Panc1 (cell line): ENCODE data around the gene PTDSS2. TPM values are rescaled to one million over a fixed set of nuclear protein-coding genes. Genes with fewer than 3 reads are reported as not detected.
A peak's percentile ranks its signal among the peaks of the same experiment; 100 is the strongest.

Experiments used
- ATAC-seq: fragments of 200-7000 bp; cut with Tn5 transposase; 2 replicates; pipeline ENCODE4 v1.9.1; 2020; ENCODE audit warnings: mild to moderate bottlenecking, moderate library complexity
- BruUV-seq: library from RNA; stranded (reverse); fragments of 400-500 nt; replicated peaks from 2 replicates; lab custom pipeline; 2021; lab: Mats Ljungman, UMichigan
- CTCF ChIA-PET: fragments of 300-600 bp; sonication (Branson Sonifier 250); formaldehyde crosslinking; loops from one replicate; lab custom pipeline; 2022; ENCODE audit warnings: antibody characterized with exemption; lab: Charles Lee
- POLR2A ChIA-PET: fragments of 300-600 bp; sonication (Branson Sonifier 250); formaldehyde crosslinking; loops from one replicate; lab custom pipeline; 2022; ENCODE audit warnings: antibody characterized with exemption; lab: Charles Lee
- DNase-seq: peaks from one replicate; pipeline ENCODE4 v3.0.0-alpha.2; 2010; ENCODE audit warnings: low read depth, low spot score
- H3K27ac ChIP-seq: 2 replicates; pipeline ENCODE4 v1.5.1; 2011; ENCODE audit warnings: mild to moderate bottlenecking, low read length, inconsistent platforms
- H3K27me3 ChIP-seq: fragments of 200-500 bp; sonication (Bioruptor generic); 2 replicates; pipeline ENCODE4 v1.6.0; 2014; ENCODE audit warnings: low read length, inconsistent platforms; ENCODE audit not compliant: control insufficient read depth, insufficient read depth
- H3K36me3 ChIP-seq: fragments of 200-500 bp; sonication (Bioruptor generic); 2 replicates; pipeline ENCODE4 v1.5.1; 2014; ENCODE audit warnings: inconsistent platforms, mild to moderate bottlenecking, low read length, moderate library complexity; ENCODE audit not compliant: control insufficient read depth, insufficient read depth
- H3K4me1 ChIP-seq: 2 replicates; pipeline ENCODE4 v1.5.1; 2011; ENCODE audit warnings: inconsistent platforms, mild to moderate bottlenecking, low read length, moderate library complexity; ENCODE audit not compliant: control insufficient read depth, insufficient read depth
- H3K4me3 ChIP-seq, 2 experiments: 2 replicates each; pipeline ENCODE4 v1.5.1; 2011 to 2012; ENCODE audit warnings: low read depth in 2 of 2, low read length in 2 of 2, mild to moderate bottlenecking in 2 of 2, inconsistent platforms in 1 of 2, moderate library complexity in 1 of 2
- H3K9me3 ChIP-seq: fragments of 200-500 bp; sonication (Bioruptor generic); 2 replicates; pipeline ENCODE4 v1.5.1; 2014; ENCODE audit warnings: low read depth, mild to moderate bottlenecking, inconsistent platforms, low read length, moderate library complexity; ENCODE audit not compliant: control insufficient read depth, insufficient read depth
- POLR2AphosphoS5 ChIP-seq: IDR thresholded peaks from 2 replicates; pipeline ENCODE4 v1.6.1; 2012; ENCODE audit warnings: mild to moderate bottlenecking, low read depth, low read length, moderate library complexity
- SIN3A ChIP-seq: IDR thresholded peaks from 2 replicates; pipeline ENCODE4 v1.6.1; 2012; ENCODE audit warnings: low read depth, mild to moderate bottlenecking, low read length, moderate library complexity, borderline replicate concordance; ENCODE audit not compliant: insufficient read depth
- TCF7L2 ChIP-seq: IDR thresholded peaks from 2 replicates; pipeline ENCODE4 v1.6.1; 2011; ENCODE audit warnings: mild to moderate bottlenecking, low read depth, low read length, inconsistent platforms
- in situ Hi-C: cut with HindIII; loops from 2 replicates; pipeline ENCODE4 v1.10.0; 2016; ENCODE audit warnings: low sequenced_read_pairs, low pct_unique_long_range_greater_than_20kb
- intact Hi-C: fragments of 100-400 bp; cut with micrococcal nuclease; formaldehyde crosslinking; loops from one replicate; pipeline ENCODE4 v1.10.0; 2022; ENCODE audit not compliant: unreplicated experiment
- total RNA-seq: library from RNA; stranded (reverse); gene quantifications from one replicate; pipeline ENCODE4 v1.2.1, GENCODE V29; 2021; ENCODE audit not compliant: unreplicated experiment
- TF ChIP-seq, protein P1 (sequence below), 2 experiments: IDR thresholded peaks; 2 replicates each; pipeline ENCODE4 v1.6.1; 2011 to 2012; ENCODE audit warnings: low read depth in 2 of 2, control low read depth in 1 of 2, low read length in 1 of 2, mild to moderate bottlenecking in 1 of 2, moderate library complexity in 1 of 2; ENCODE audit not compliant: insufficient read depth in 1 of 2
- TF ChIP-seq, protein P2 (sequence below): fragments of 450-650 bp; IDR thresholded peaks from 2 replicates; pipeline ENCODE4 v1.5.1; 2017; ENCODE audit warnings: mild to moderate bottlenecking

The PTDSS2 gene
- total RNA-seq, 1 experiment from 2014 or later = 103 TPM

- CTCF ChIA-PET = interaction anchor here (0.6 to 0.8 kb wide), 2 partner anchors 8 to 325 kb away, joined by 4 to 14 read pairs; no protein-coding TSS in a partner anchor
Measured at GRCh38 chr11:506238-506994, 56.3 kb downstream of the PTDSS2 start.

DNA sequence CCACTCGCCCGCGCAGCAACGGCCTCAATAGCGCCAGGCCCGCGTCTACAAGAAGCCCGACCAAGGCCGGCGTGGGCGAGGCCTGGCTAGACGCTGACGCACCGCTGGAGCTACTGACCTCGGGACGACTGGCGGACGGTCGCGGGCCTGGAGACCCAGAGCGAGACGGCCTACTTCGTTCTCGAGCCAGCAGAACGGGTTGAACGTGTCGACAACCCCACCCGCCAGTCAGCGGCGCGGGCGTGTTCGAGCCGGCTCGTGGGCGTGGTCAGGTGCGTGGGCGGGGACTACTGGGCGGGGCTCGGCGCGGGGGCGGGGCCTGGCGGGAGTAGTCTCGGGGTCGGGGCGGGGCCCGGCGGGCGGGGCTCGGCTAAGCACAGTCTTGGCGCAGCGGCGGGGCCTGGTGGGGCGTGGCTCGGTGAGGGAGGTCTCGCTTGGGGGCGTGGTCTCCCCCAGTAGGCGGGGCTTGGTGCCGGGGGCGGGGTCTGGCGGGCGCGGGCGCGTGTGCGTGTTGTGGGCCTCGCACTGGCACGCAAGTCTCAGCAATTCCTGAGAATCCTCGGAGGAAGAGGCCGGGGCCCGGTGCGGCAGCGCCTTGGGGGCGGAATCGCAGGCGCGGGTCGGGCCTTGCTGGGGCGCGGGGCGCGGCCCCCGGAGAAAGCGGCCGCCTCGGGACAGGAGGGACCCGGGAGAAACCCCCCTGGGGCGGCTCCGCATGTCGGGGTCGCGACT is 57.1 kb downstream of the PTDSS2 start, which contains the start of gene RNH1:
RNH1 (minus strand) TSS at position 248 of the 732 bp plus-strand sequence. CDS start 5,080 bp downstream, outside the sequence.
- H3K9me3 ChIP-seq = no peaks in the 10 kb centered on the region
- peak within 1 kb of the TSS; percentile 99 for H3K27ac ChIP-seq
- peak within 1 kb of the TSS; percentile 84 to 94 for H3K4me3 ChIP-seq
- TF ChIP-seq, protein P1, sequence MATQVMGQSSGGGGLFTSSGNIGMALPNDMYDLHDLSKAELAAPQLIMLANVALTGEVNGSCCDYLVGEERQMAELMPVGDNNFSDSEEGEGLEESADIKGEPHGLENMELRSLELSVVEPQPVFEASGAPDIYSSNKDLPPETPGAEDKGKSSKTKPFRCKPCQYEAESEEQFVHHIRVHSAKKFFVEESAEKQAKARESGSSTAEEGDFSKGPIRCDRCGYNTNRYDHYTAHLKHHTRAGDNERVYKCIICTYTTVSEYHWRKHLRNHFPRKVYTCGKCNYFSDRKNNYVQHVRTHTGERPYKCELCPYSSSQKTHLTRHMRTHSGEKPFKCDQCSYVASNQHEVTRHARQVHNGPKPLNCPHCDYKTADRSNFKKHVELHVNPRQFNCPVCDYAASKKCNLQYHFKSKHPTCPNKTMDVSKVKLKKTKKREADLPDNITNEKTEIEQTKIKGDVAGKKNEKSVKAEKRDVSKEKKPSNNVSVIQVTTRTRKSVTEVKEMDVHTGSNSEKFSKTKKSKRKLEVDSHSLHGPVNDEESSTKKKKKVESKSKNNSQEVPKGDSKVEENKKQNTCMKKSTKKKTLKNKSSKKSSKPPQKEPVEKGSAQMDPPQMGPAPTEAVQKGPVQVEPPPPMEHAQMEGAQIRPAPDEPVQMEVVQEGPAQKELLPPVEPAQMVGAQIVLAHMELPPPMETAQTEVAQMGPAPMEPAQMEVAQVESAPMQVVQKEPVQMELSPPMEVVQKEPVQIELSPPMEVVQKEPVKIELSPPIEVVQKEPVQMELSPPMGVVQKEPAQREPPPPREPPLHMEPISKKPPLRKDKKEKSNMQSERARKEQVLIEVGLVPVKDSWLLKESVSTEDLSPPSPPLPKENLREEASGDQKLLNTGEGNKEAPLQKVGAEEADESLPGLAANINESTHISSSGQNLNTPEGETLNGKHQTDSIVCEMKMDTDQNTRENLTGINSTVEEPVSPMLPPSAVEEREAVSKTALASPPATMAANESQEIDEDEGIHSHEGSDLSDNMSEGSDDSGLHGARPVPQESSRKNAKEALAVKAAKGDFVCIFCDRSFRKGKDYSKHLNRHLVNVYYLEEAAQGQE (IDR thresholded peaks at IDR 0.05; ENCODE audit: insufficient read depth in 1 of 2, low read depth in 2 of 2, low read length in 1 of 2) = no peak
- TF ChIP-seq TCF7L2 (no peak), POLR2AphosphoS5 (peak; percentile 93), SIN3A (peak; percentile 90; the same call in 1 of the 2 replicates)
- TF ChIP-seq, protein P2, sequence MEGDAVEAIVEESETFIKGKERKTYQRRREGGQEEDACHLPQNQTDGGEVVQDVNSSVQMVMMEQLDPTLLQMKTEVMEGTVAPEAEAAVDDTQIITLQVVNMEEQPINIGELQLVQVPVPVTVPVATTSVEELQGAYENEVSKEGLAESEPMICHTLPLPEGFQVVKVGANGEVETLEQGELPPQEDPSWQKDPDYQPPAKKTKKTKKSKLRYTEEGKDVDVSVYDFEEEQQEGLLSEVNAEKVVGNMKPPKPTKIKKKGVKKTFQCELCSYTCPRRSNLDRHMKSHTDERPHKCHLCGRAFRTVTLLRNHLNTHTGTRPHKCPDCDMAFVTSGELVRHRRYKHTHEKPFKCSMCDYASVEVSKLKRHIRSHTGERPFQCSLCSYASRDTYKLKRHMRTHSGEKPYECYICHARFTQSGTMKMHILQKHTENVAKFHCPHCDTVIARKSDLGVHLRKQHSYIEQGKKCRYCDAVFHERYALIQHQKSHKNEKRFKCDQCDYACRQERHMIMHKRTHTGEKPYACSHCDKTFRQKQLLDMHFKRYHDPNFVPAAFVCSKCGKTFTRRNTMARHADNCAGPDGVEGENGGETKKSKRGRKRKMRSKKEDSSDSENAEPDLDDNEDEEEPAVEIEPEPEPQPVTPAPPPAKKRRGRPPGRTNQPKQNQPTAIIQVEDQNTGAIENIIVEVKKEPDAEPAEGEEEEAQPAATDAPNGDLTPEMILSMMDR = no peak
- H3K27me3 ChIP-seq = no peaks in the 10 kb centered on the region
- peaks cover 24% of the 10 kb centered on the region for H3K4me1 ChIP-seq
- intact Hi-C loops = no loop called here
- in situ Hi-C loops = no loop called here
- peaks cover 2% of the 10 kb centered on the region; the same call in 1 of the 2 replicates for H3K36me3 ChIP-seq
- POLR2A ChIA-PET = interaction anchor here (0.6 to 1.2 kb wide), 6 partner anchors 11 to 153 kb away, joined by 3 to 5 read pairs (median 4); partner anchors contain the start of gene SIGIRR
- ATAC-seq (peak; percentile 84), DNase-seq (peak; percentile 46)
- CTCF ChIA-PET = interaction anchor here (0.8 kb wide), 1 partner anchor 9 kb away, joined by 4 read pairs; no protein-coding TSS in a partner anchor
- BruUV-seq = no TSS peak

More at GRCh38 chr11:506238-506994, 56.3 kb downstream of the PTDSS2 start:
- no peaks in the 10 kb centered on the region for H3K9me3 ChIP-seq
- H3K36me3 ChIP-seq = peaks cover 2% of the 10 kb centered on the region; the same call in 1 of the 2 replicates
- ATAC-seq (peak; percentile 88), DNase-seq (peak; percentile 91)
- intact Hi-C loops = no loop called here
- in situ Hi-C loops = no loop called here
- POLR2A ChIA-PET = interaction anchor here (0.6 to 1.2 kb wide), 7 partner anchors 12 to 154 kb away, joined by 3 to 11 read pairs (median 5); partner anchors contain the start of gene SIGIRR
- H3K4me1 ChIP-seq = peaks cover 24% of the 10 kb centered on the region
- TF ChIP-seq, protein P2 = no peak
- peak; percentile 70; the same call in 1 of the 2 replicates for TF ChIP-seq POLR2AphosphoS5
- BruUV-seq = no TSS peak
- H3K27me3 ChIP-seq = no peaks in the 10 kb centered on the region
- peak overlapping the region; percentile 83 to 94 for H3K4me3 ChIP-seq
- H3K27ac ChIP-seq = peak overlapping the region; percentile 99
